ENCODE measurements around the gene GPR157.

DNA sequence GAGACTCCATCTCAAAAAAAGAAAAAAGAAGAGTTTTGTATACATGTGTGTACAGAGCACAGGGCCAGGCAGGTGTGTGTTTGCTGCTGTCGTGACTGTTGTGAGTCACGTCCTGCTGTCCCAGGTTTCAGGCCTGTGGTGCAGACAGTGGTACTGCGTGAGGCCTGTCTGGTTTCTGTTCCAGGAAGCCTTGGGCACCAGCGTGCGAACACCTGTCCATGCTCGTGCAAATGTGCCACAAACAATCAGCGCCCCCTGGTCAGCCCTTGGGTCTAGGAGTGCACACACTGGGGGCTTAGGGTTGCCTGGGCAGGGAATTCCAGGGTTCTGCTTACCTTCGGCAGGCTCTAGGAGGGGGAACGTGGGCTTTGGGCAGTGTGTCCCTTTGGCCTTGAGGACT lies 16.9 kb downstream of the GPR157 start:
- TF ChIP-seq, protein P1, sequence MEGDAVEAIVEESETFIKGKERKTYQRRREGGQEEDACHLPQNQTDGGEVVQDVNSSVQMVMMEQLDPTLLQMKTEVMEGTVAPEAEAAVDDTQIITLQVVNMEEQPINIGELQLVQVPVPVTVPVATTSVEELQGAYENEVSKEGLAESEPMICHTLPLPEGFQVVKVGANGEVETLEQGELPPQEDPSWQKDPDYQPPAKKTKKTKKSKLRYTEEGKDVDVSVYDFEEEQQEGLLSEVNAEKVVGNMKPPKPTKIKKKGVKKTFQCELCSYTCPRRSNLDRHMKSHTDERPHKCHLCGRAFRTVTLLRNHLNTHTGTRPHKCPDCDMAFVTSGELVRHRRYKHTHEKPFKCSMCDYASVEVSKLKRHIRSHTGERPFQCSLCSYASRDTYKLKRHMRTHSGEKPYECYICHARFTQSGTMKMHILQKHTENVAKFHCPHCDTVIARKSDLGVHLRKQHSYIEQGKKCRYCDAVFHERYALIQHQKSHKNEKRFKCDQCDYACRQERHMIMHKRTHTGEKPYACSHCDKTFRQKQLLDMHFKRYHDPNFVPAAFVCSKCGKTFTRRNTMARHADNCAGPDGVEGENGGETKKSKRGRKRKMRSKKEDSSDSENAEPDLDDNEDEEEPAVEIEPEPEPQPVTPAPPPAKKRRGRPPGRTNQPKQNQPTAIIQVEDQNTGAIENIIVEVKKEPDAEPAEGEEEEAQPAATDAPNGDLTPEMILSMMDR (IDR thresholded peaks at IDR 0.05; ENCODE audit: low read length), result no peak
- no peak for TF ChIP-seq EZH2 (IDR thresholded peaks at IDR 0.05; ENCODE audit: borderline replicate concordance, low read length)
